ENCODE results near the gene KCNF1. TPM values are rescaled to one million over a fixed set of nuclear protein-coding genes. Genes with fewer than 3 reads are reported as not detected.
"Not testable (repeated sequence)": the region's sequence is repeated elsewhere in the genome, so short reads cannot be mapped to it uniquely, and the experiment has no call there.

KCNF1 gene
- total RNA-seq, 1 donor from 2014 or later = 0.10 TPM

GRCh38 chr2:10946394-10946793, 34.7 kb downstream of the KCNF1 start:
- DNase-seq = no peak

- DNase-seq = no peak
Observed at GRCh38 chr2:10947005-10947440, 35.3 kb downstream of the KCNF1 start.

GRCh38 chr2:10947446-10948187, 35.9 kb downstream of the KCNF1 start:
- no peak for DNase-seq

GRCh38 chr2:10948188-10948564, 36.4 kb downstream of the KCNF1 start:
- no peak for DNase-seq

GRCh38 chr2:10948606-10949230, 37.0 kb downstream of the KCNF1 start:
- DNase-seq = no peak

- DNase-seq = no peak
Observed at GRCh38 chr2:10949835-10950234, 38.1 kb downstream of the KCNF1 start.

GRCh38 chr2:10951558-10952414, 40.1 kb downstream of the KCNF1 start:
- no peak for DNase-seq

GRCh38 chr2:10954416-10954815, 42.7 kb downstream of the KCNF1 start:
- DNase-seq = no peak

- DNase-seq = no peak
Observed at GRCh38 chr2:10954856-10955818, 43.4 kb downstream of the KCNF1 start.

- DNase-seq = no peak
Observed at GRCh38 chr2:10956006-10956790, 44.5 kb downstream of the KCNF1 start.

- no peak for DNase-seq
Observed at GRCh38 chr2:10957391-10957790, 45.7 kb downstream of the KCNF1 start.

GRCh38 chr2:10958452-10958851, 46.7 kb downstream of the KCNF1 start:
- not testable (repeated sequence) for DNase-seq

GRCh38 chr2:10960606-10961489, 49.1 kb downstream of the KCNF1 start:
- DNase-seq = no peak

GRCh38 chr2:10961490-10961875, 49.7 kb downstream of the KCNF1 start:
- DNase-seq = no peak

- no peak for DNase-seq
Observed at GRCh38 chr2:10962004-10962403, 50.3 kb downstream of the KCNF1 start.

- no peak for DNase-seq
Observed at GRCh38 chr2:10963155-10963554, 51.4 kb downstream of the KCNF1 start.

Data from skin of body (tissue), 2 donors.